ENCODE measurements around the gene NSUN7.

The NSUN7 gene

DNA sequence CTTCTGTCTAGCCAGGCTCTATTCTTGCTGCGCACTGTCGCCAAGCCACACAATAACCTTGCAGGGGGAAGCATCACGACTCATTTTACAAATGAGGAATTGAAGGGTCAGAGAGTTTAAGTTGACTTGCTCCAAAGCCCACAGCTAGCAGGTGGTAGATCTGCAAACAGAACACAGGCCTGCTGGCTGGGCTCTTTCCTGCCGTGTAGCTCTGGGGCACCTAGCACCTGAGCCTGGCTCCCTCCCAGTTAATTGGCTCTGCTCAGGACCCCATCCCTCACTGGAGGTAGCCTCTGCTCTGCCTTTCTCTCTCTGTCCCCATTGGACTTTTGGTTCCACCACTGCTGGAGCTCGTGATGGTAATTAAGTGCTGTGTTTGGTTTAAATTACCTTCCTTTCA is 98.5 kb downstream of the NSUN7 start:
- in situ Hi-C loops (cut with HindIII; ENCODE audit: low sequenced_read_pairs), result no loop called here
- H3K4me3 ChIP-seq (ENCODE audit: low read depth, low read length), result no peak overlapping the region
- TF ChIP-seq, protein P1, sequence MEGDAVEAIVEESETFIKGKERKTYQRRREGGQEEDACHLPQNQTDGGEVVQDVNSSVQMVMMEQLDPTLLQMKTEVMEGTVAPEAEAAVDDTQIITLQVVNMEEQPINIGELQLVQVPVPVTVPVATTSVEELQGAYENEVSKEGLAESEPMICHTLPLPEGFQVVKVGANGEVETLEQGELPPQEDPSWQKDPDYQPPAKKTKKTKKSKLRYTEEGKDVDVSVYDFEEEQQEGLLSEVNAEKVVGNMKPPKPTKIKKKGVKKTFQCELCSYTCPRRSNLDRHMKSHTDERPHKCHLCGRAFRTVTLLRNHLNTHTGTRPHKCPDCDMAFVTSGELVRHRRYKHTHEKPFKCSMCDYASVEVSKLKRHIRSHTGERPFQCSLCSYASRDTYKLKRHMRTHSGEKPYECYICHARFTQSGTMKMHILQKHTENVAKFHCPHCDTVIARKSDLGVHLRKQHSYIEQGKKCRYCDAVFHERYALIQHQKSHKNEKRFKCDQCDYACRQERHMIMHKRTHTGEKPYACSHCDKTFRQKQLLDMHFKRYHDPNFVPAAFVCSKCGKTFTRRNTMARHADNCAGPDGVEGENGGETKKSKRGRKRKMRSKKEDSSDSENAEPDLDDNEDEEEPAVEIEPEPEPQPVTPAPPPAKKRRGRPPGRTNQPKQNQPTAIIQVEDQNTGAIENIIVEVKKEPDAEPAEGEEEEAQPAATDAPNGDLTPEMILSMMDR (IDR thresholded peaks at IDR 0.05; ENCODE audit: low read depth, low read length), result no peak
- no peak for DNase-seq (ENCODE audit: low read depth, low spot score)

DNA sequence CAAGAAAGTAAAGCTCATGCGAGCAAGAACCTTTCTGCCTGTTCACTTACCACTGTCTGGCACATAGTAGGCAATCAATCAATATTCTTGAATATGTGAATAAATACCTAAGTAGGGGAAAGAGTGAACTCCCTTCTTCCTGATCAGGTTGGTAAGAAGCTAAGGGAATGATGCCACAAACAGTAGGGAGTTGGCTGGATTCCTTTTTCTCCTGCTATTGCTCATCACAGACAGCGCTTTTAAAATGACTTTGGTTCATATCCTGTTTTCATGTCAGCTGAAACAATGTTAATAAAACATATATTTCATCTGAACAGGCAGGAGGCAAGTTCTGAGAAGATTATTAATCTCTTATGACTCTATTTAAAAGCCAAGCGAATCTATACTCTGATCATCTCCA is 99.2 kb downstream of the NSUN7 start:
- DNase-seq (ENCODE audit: low read depth, low spot score), result peak; percentile 59

DNA sequence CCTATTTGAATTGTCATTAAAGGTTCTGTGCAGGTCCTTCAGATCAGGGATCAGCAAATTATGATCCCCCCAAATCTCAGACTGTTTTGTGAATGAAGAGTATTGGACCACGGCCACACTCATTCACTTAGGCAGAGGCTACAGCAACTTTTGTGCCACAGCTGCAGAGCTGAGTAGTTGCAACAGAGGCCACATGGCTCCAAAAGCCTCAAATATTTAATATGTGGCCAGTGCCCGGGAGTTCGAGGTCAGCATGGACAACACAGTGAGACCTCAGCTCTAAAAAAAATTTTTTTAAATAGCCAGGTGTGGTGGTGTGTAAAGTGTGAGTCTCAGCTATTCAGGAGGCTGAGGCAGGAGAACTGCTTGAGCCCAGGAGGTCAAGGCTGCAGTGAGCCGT is 100.7 kb downstream of the NSUN7 start:
- in situ Hi-C loops (cut with HindIII; ENCODE audit: low sequenced_read_pairs), result no loop called here
- TF ChIP-seq, protein P1 (IDR thresholded peaks at IDR 0.05; ENCODE audit: low read depth, low read length), result no peak
- DNase-seq (ENCODE audit: low read depth, low spot score), result no peak
- no peak overlapping the region for H3K4me3 ChIP-seq (ENCODE audit: low read depth, low read length)

More for the DNA sequence above, 99.2 kb downstream of the NSUN7 start:
- in situ Hi-C loops (cut with HindIII; ENCODE audit: low sequenced_read_pairs), result no loop called here
- TF ChIP-seq, protein P1 (IDR thresholded peaks at IDR 0.05; ENCODE audit: low read depth, low read length), result no peak
- H3K4me3 ChIP-seq (ENCODE audit: low read depth, low read length), result no peak overlapping the region

- no peak for DNase-seq (ENCODE audit: low read depth, low spot score)
- peak overlapping the region; percentile 36 for H3K4me3 ChIP-seq (ENCODE audit: low read depth, low read length)
- in situ Hi-C loops (cut with HindIII; ENCODE audit: low sequenced_read_pairs), result no loop called here
- TF ChIP-seq, protein P1 (IDR thresholded peaks at IDR 0.05; ENCODE audit: low read depth, low read length), result no peak
Measured at GRCh38 chr4:40856277-40856839, 106.6 kb downstream of the NSUN7 start.

- in situ Hi-C loops (cut with HindIII; ENCODE audit: low sequenced_read_pairs), result no loop called here
- H3K4me3 ChIP-seq (ENCODE audit: low read depth, low read length), result peak overlapping the region; percentile 36
- peak; percentile 60 for DNase-seq (ENCODE audit: low read depth, low spot score)
- TF ChIP-seq, protein P1 (IDR thresholded peaks at IDR 0.05; ENCODE audit: low read depth, low read length), result no peak
Measured at GRCh38 chr4:40856840-40857362, 107.1 kb downstream of the NSUN7 start.

GRCh38 chr4:40857956-40858355 is 108.2 kb downstream of the NSUN7 start:
- in situ Hi-C loops (cut with HindIII; ENCODE audit: low sequenced_read_pairs), result no loop called here
- no peak overlapping the region for H3K4me3 ChIP-seq (ENCODE audit: low read depth, low read length)
- no peak for DNase-seq (ENCODE audit: low read depth, low spot score)
- TF ChIP-seq, protein P1 (IDR thresholded peaks at IDR 0.05; ENCODE audit: low read depth, low read length), result no peak

Data from astrocyte of the spinal cord (primary cell).